ENCODE measurements around the gene ECM1.

The ECM1 gene

GRCh38 chr1:150493175-150493574 is 14.7 kb upstream of the ECM1 start:
- Histone ChIP-seq H3K27me3 (replicated peaks) (no peaks in the 10 kb centered on the region), H3K27ac (no peak overlapping the region), H3K4me3 (ENCODE audit: low read depth, low read length) (no peak overlapping the region), H3K36me3 (replicated peaks) (peaks cover 12% of the 10 kb centered on the region)
- in situ Hi-C loops (cut with HindIII; ENCODE audit: low pct_ligation_motif_present, low sequenced_read_pairs), result no loop called here
- TF ChIP-seq CTCF (IDR thresholded peaks at IDR 0.05; ENCODE audit: low read depth, low read length, missing control alignments), result no peak
- no peak for DNase-seq

GRCh38 chr1:150498342-150498741 is 9.6 kb upstream of the ECM1 start:
- Histone ChIP-seq H3K27ac (no peak overlapping the region), H3K36me3 (replicated peaks) (peaks cover 13% of the 10 kb centered on the region), H3K27me3 (replicated peaks) (no peaks in the 10 kb centered on the region), H3K4me3 (ENCODE audit: low read depth, low read length) (no peak overlapping the region)
- in situ Hi-C loops (cut with HindIII; ENCODE audit: low pct_ligation_motif_present, low sequenced_read_pairs), result no loop called here
- DNase-seq, result no peak
- TF ChIP-seq CTCF (IDR thresholded peaks at IDR 0.05; ENCODE audit: low read depth, low read length, missing control alignments), result no peak

- no peak for TF ChIP-seq CTCF (IDR thresholded peaks at IDR 0.05; ENCODE audit: low read depth, low read length, missing control alignments)
- no peak for DNase-seq
- no peak overlapping the region for H3K27ac ChIP-seq
- no peaks in the 10 kb centered on the region for H3K27me3 ChIP-seq (replicated peaks)
- in situ Hi-C loops (cut with HindIII; ENCODE audit: low pct_ligation_motif_present, low sequenced_read_pairs), result no loop called here
- no peak overlapping the region for H3K4me3 ChIP-seq (ENCODE audit: low read depth, low read length)
- peaks cover 17% of the 10 kb centered on the region for H3K36me3 ChIP-seq (replicated peaks)
These were observed 2.5 kb upstream of the ECM1 start for GRCh38 chr1:150505431-150505830.

GRCh38 chr1:150508982-150509381 is 1.1 kb downstream of the ECM1 start:
- no peak for DNase-seq
- no peak for TF ChIP-seq CTCF (IDR thresholded peaks at IDR 0.05; ENCODE audit: low read depth, low read length, missing control alignments)
- no peak overlapping the region for H3K27ac ChIP-seq
- no peaks in the 10 kb centered on the region for H3K27me3 ChIP-seq (replicated peaks)
- in situ Hi-C loops (cut with HindIII; ENCODE audit: low pct_ligation_motif_present, low sequenced_read_pairs), result no loop called here
- H3K4me3 ChIP-seq (ENCODE audit: low read depth, low read length), result no peak overlapping the region
- H3K36me3 ChIP-seq (replicated peaks), result peaks cover 19% of the 10 kb centered on the region

GRCh38 chr1:150511551-150511950 is 3.6 kb downstream of the ECM1 start:
- H3K4me3 ChIP-seq (ENCODE audit: low read depth, low read length), result no peak overlapping the region
- in situ Hi-C loops (cut with HindIII; ENCODE audit: low pct_ligation_motif_present, low sequenced_read_pairs), result no loop called here

More at GRCh38 chr1:150511551-150511950, 3.6 kb downstream of the ECM1 start:
- Histone ChIP-seq H3K36me3 (replicated peaks) (peaks cover 4% of the 10 kb centered on the region), H3K27ac (no peak overlapping the region), H3K27me3 (replicated peaks) (no peaks in the 10 kb centered on the region)
- no peak for DNase-seq
- no peak for TF ChIP-seq CTCF (IDR thresholded peaks at IDR 0.05; ENCODE audit: low read depth, low read length, missing control alignments)
